Glutamatergic neuron (in vitro differentiated cells): Measurements from ENCODE around the gene NAV2. TPM values are rescaled to one million over a fixed set of nuclear protein-coding genes. Genes with fewer than 3 reads are reported as not detected.

Experiments
- DNase-seq: peaks from one replicate; pipeline ENCODE4 v3.0.0; 2022
- H3K27ac Mint-ChIP-seq: one replicate; pipeline ENCODE4 v1.8.0; 2020; ENCODE audit warnings: mild to moderate bottlenecking, mixed read lengths, inconsistent platforms; ENCODE audit not compliant: unreplicated experiment
- H3K27me3 Mint-ChIP-seq: one replicate; pipeline ENCODE4 v1.8.0; 2020; ENCODE audit warnings: mild to moderate bottlenecking, moderate library complexity, mixed read lengths, inconsistent platforms; ENCODE audit not compliant: unreplicated experiment
- H3K36me3 Mint-ChIP-seq: one replicate; pipeline ENCODE4 v1.8.0; 2020; ENCODE audit warnings: mild to moderate bottlenecking, mixed read lengths, inconsistent platforms; ENCODE audit not compliant: unreplicated experiment
- H3K4me1 Mint-ChIP-seq: one replicate; pipeline ENCODE4 v1.8.0; 2020; ENCODE audit warnings: mild to moderate bottlenecking, low read depth, mixed read lengths, inconsistent platforms; ENCODE audit not compliant: unreplicated experiment
- H3K4me3 Mint-ChIP-seq: one replicate; pipeline ENCODE4 v1.8.0; 2020; ENCODE audit warnings: mild to moderate bottlenecking, mixed read lengths, inconsistent platforms; ENCODE audit not compliant: unreplicated experiment
- H3K9me3 Mint-ChIP-seq: one replicate; pipeline ENCODE4 v1.8.0; 2020; ENCODE audit warnings: mild to moderate bottlenecking, moderate library complexity, mixed read lengths, inconsistent platforms; ENCODE audit not compliant: unreplicated experiment
- CTCF ChIP-seq: fragments of 200-600 bp; sonication (generic); IDR thresholded peaks from one replicate; pipeline ENCODE4 v1.5.0; 2021; ENCODE audit not compliant: partially characterized antibody, unreplicated experiment
- total RNA-seq: library from RNA; stranded (reverse); fragmentation: NEBNext Ultra II Directional; extraction: Animal tissue kit (Norgen Biotek cat#: 25700); gene quantifications from one replicate; pipeline ENCODE4 v1.2.1, GENCODE V29; 2021; ENCODE audit not compliant: unreplicated experiment

The NAV2 gene
- total RNA-seq, 1 donor from 2014 or later: 117 TPM

GRCh38 chr11:20097319-20098221 is 384.9 kb downstream of the NAV2 start:
- no peak for TF ChIP-seq CTCF
- DNase-seq: no peak
- Mint-ChIP-seq H3K4me3 (no peak overlapping the region), H3K9me3 (peaks cover 3% of the 10 kb centered on the region), H3K36me3 (peaks cover 14% of the 10 kb centered on the region), H3K4me1 (no peaks in the 10 kb centered on the region), H3K27ac (no peak overlapping the region), H3K27me3 (peaks cover 9% of the 10 kb centered on the region)

- Mint-ChIP-seq H3K4me1 (no peaks in the 10 kb centered on the region), H3K27me3 (peaks cover 7% of the 10 kb centered on the region), H3K9me3 (peaks cover 3% of the 10 kb centered on the region), H3K4me3 (no peak overlapping the region), H3K27ac (no peak overlapping the region), H3K36me3 (peaks cover 12% of the 10 kb centered on the region)
- no peak for DNase-seq
- no peak for TF ChIP-seq CTCF
Observed at GRCh38 chr11:20099527-20099926, 386.9 kb downstream of the NAV2 start.

GRCh38 chr11:20102397-20102796 is 389.8 kb downstream of the NAV2 start:
- H3K27me3 Mint-ChIP-seq: peaks cover 11% of the 10 kb centered on the region
- TF ChIP-seq CTCF: no peak
- H3K9me3 Mint-ChIP-seq: peaks cover 7% of the 10 kb centered on the region
- no peaks in the 10 kb centered on the region for H3K4me1 Mint-ChIP-seq
- H3K27ac Mint-ChIP-seq: no peak overlapping the region
- peaks cover 17% of the 10 kb centered on the region for H3K36me3 Mint-ChIP-seq
- DNase-seq: no peak
- no peak overlapping the region for H3K4me3 Mint-ChIP-seq

- Mint-ChIP-seq H3K9me3 (peaks cover 7% of the 10 kb centered on the region), H3K4me1 (no peaks in the 10 kb centered on the region), H3K36me3 (peaks cover 17% of the 10 kb centered on the region), H3K27me3 (peaks cover 11% of the 10 kb centered on the region), H3K4me3 (no peak overlapping the region), H3K27ac (no peak overlapping the region)
- TF ChIP-seq CTCF: no peak
- no peak for DNase-seq
Observed at GRCh38 chr11:20103281-20103680, 390.6 kb downstream of the NAV2 start.

- H3K27ac Mint-ChIP-seq: no peak overlapping the region
- H3K4me3 Mint-ChIP-seq: no peak overlapping the region
- peaks cover 6% of the 10 kb centered on the region for H3K9me3 Mint-ChIP-seq
- H3K4me1 Mint-ChIP-seq: no peaks in the 10 kb centered on the region
- peaks cover 11% of the 10 kb centered on the region for H3K36me3 Mint-ChIP-seq
- TF ChIP-seq CTCF: no peak
- no peak for DNase-seq
- H3K27me3 Mint-ChIP-seq: peaks cover 9% of the 10 kb centered on the region
Observed at GRCh38 chr11:20105427-20105826, 392.8 kb downstream of the NAV2 start.
